Nephron progenitor cell (in vitro differentiated cells): ENCODE measurements around the gene ATP2B1.

ENCODE experiments used
- DNase-seq: peaks from one replicate; pipeline ENCODE4 v3.0.0; 2021
- H3K27ac Mint-ChIP-seq: 2 replicates; pipeline ENCODE4 v1.8.0; 2021; ENCODE audit warnings: mild to moderate bottlenecking, moderate library complexity, mixed read lengths
- H3K27me3 Mint-ChIP-seq: 2 replicates; pipeline ENCODE4 v1.8.0; 2021; ENCODE audit warnings: mild to moderate bottlenecking, low read depth, mixed read lengths; ENCODE audit not compliant: poor library complexity
- H3K36me3 Mint-ChIP-seq: 2 replicates; pipeline ENCODE4 v1.8.0; 2021; ENCODE audit warnings: low read depth, mixed read lengths
- H3K4me1 Mint-ChIP-seq: 2 replicates; pipeline ENCODE4 v1.8.0; 2021; ENCODE audit warnings: mixed read lengths
- H3K4me3 Mint-ChIP-seq: 2 replicates; pipeline ENCODE4 v1.8.0; 2021; ENCODE audit warnings: mild to moderate bottlenecking, moderate library complexity, mixed read lengths
- H3K9me3 Mint-ChIP-seq: 2 replicates; pipeline ENCODE4 v1.8.0; 2021; ENCODE audit warnings: mild to moderate bottlenecking, moderate library complexity, mixed read lengths
- CTCF ChIP-seq: fragments of 200-600 bp; sonication (generic); IDR thresholded peaks from 2 replicates; pipeline ENCODE4 v1.5.0; 2021; ENCODE audit warnings: antibody characterized with exemption

The ATP2B1 gene

DNA sequence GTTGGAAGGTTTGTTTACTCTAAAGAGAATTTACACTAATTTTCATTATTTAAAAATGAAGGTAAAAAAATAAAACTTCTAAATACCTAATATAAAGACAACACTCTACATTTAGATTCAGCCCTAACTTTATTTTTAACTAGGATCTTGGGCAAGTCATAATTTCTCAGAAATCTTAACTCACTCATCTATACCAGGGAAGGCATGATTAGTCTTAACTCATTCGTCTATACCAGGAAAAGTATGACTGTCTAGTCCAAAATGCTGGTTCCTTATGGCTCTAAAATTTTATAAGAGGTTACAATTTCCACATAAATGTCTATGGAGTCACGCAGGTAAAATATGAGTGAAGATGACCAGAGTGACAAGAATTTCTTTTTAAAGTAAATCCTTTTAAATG is 130.1 kb downstream of the ATP2B1 start:
- H3K4me1 Mint-ChIP-seq: peaks cover 26% of the 10 kb centered on the region

DNA sequence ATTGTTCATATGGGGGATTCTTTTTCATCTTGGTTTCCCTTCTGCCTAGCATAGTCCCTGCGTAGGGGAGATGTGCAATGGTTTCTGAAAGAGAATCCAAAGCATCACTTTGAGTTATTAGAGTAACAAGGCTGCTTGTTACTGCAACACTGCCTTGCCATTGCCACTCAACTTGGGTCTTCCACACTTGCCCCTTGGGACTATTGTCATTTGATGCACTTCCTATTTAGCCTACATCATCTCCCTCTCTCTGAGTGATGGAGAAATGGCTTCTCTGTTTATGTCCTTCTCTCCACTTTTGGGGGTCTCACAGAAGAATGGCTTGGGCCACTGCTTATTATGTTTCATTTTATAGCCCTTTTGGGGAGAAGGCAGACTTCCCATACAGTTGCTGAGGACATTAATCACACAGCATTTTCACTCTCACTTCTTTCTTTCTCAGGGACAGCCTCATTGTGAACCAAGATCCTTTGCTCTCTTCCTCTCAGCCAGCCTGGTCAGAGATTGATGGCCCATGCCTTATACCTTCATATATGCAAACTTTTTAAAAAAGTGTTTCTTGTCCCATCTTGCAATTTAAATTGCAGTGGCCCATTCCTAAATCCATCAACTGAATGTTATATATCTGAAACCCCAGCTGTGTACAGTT is 131.9 kb downstream of the ATP2B1 start:
- no peak for DNase-seq
- Mint-ChIP-seq H3K27me3 (peaks cover 6% of the 10 kb centered on the region), H3K9me3 (no peaks in the 10 kb centered on the region), H3K4me3 (no peak overlapping the region), H3K36me3 (no peaks in the 10 kb centered on the region), H3K4me1 (peaks cover 26% of the 10 kb centered on the region), H3K27ac (no peak overlapping the region)
- no peak for TF ChIP-seq CTCF

More for the DNA sequence above, 130.1 kb downstream of the ATP2B1 start:
- Mint-ChIP-seq H3K9me3 (no peaks in the 10 kb centered on the region), H3K36me3 (peaks cover 4% of the 10 kb centered on the region), H3K27ac (no peak overlapping the region), H3K4me3 (no peak overlapping the region), H3K27me3 (peaks cover 3% of the 10 kb centered on the region)
- no peak for DNase-seq
- TF ChIP-seq CTCF: no peak

GRCh38 chr12:89575374-89575773 is 133.3 kb downstream of the ATP2B1 start:
- peaks cover 26% of the 10 kb centered on the region for H3K4me1 Mint-ChIP-seq
- H3K36me3 Mint-ChIP-seq: no peaks in the 10 kb centered on the region
- TF ChIP-seq CTCF: no peak
- H3K27me3 Mint-ChIP-seq: peaks cover 3% of the 10 kb centered on the region
- H3K4me3 Mint-ChIP-seq: no peak overlapping the region
- no peak for DNase-seq
- H3K9me3 Mint-ChIP-seq: no peaks in the 10 kb centered on the region
- H3K27ac Mint-ChIP-seq: no peak overlapping the region

GRCh38 chr12:89574736-89575208 is 133.9 kb downstream of the ATP2B1 start:
- Mint-ChIP-seq H3K27ac (peak overlapping the region; percentile 68), H3K4me3 (no peak overlapping the region), H3K36me3 (no peaks in the 10 kb centered on the region), H3K4me1 (peaks cover 26% of the 10 kb centered on the region), H3K9me3 (no peaks in the 10 kb centered on the region), H3K27me3 (peaks cover 3% of the 10 kb centered on the region)
- DNase-seq: no peak
- TF ChIP-seq CTCF: no peak

- no peak for DNase-seq
- Mint-ChIP-seq H3K36me3 (no peaks in the 10 kb centered on the region), H3K27ac (no peak overlapping the region), H3K4me1 (peaks cover 26% of the 10 kb centered on the region), H3K4me3 (no peak overlapping the region), H3K27me3 (peaks cover 3% of the 10 kb centered on the region), H3K9me3 (no peaks in the 10 kb centered on the region)
- TF ChIP-seq CTCF: no peak
Observed at GRCh38 chr12:89573051-89573810, 135.4 kb downstream of the ATP2B1 start.
